ENCODE measurements around the gene LIPE. TPM values are rescaled to one million over a fixed set of nuclear protein-coding genes. Genes with fewer than 3 reads are reported as not detected.

LIPE gene
- total RNA-seq, 1 experiment from 2014 or later, result 10.2 TPM

GRCh38 chr19:42394751-42395150, 32.4 kb downstream of the LIPE start:
- Mint-ChIP-seq H3K27me3 (ENCODE audit: low read depth) (peaks cover 47% of the 10 kb centered on the region), H3K4me3 (no peak overlapping the region), H3K4me1 (peaks cover 28% of the 10 kb centered on the region), H3K9me3 (no peaks in the 10 kb centered on the region), H3K36me3 (no peaks in the 10 kb centered on the region), H3K27ac (no peak overlapping the region)
- POLR2A ChIA-PET, result no interaction called here
- CTCF ChIA-PET, result interaction anchor here (2.8 to 2.9 kb wide), 2 partner anchors 24 to 46 kb away, joined by 18 to 21 read pairs; no protein-coding TSS in a partner anchor
- ATAC-seq (no peak), DNase-seq (ENCODE audit: low spot score) (no peak)
- no peak for TF ChIP-seq ZNF138 (CRISPR knock-in tag; conservative IDR thresholded peaks at IDR 0.05)
- no peak for TF ChIP-seq PRRX2 (CRISPR knock-in tag; IDR thresholded peaks at IDR 0.05)
- no peak for TF ChIP-seq AFF4 (CRISPR knock-in tag; IDR thresholded peaks at IDR 0.05; ENCODE audit: borderline replicate concordance)
- TF ChIP-seq NR3C1 (CRISPR knock-in tag; conservative IDR thresholded peaks at IDR 0.05; ENCODE audit: low read depth), result no peak
- TF ChIP-seq ZNF219 (CRISPR knock-in tag; IDR thresholded peaks at IDR 0.05; ENCODE audit: borderline replicate concordance), result no peak
- no peak for TF ChIP-seq ELF4 (CRISPR knock-in tag; IDR thresholded peaks at IDR 0.05; ENCODE audit: low read depth)
- no peak for TF ChIP-seq STAT6 (CRISPR knock-in tag; conservative IDR thresholded peaks at IDR 0.05; ENCODE audit: low read depth)
- no peak for TF ChIP-seq ZNF425 (CRISPR knock-in tag; conservative IDR thresholded peaks at IDR 0.05)
- no peak for TF ChIP-seq AR (CRISPR knock-in tag; IDR thresholded peaks at IDR 0.05)
- no peak for TF ChIP-seq FOXP4 (CRISPR knock-in tag; IDR thresholded peaks at IDR 0.05)
- TF ChIP-seq SMAD4 (CRISPR knock-in tag; IDR thresholded peaks at IDR 0.05), result no peak
- TF ChIP-seq ETV6 (CRISPR knock-in tag; IDR thresholded peaks at IDR 0.05), result no peak
- no peak for TF ChIP-seq ZNF671 (CRISPR knock-in tag; IDR thresholded peaks at IDR 0.05)
- TF ChIP-seq CREB1 (CRISPR knock-in tag; IDR thresholded peaks at IDR 0.05), result no peak
- TF ChIP-seq ZNF121 (CRISPR knock-in tag; IDR thresholded peaks at IDR 0.05), result no peak
- TF ChIP-seq IRF1 (CRISPR knock-in tag; IDR thresholded peaks at IDR 0.05), result no peak
- no peak for TF ChIP-seq ARID4B (CRISPR knock-in tag; IDR thresholded peaks at IDR 0.05; ENCODE audit: borderline replicate concordance)
- no peak for TF ChIP-seq ZNF423 (CRISPR knock-in tag; IDR thresholded peaks at IDR 0.05)
- no peak for TF ChIP-seq TCF7 (CRISPR knock-in tag; IDR thresholded peaks at IDR 0.05; ENCODE audit: low read depth)
